GM10847 (cell line): ENCODE results near the gene RFTN1.

Experiments used
- POLR2A ChIP-seq: IDR thresholded peaks from 2 replicates; pipeline ENCODE4 v1.6.1; 2011; ENCODE audit not compliant: insufficient read length; ENCODE audit errors: extremely low read depth

RFTN1 gene

DNA sequence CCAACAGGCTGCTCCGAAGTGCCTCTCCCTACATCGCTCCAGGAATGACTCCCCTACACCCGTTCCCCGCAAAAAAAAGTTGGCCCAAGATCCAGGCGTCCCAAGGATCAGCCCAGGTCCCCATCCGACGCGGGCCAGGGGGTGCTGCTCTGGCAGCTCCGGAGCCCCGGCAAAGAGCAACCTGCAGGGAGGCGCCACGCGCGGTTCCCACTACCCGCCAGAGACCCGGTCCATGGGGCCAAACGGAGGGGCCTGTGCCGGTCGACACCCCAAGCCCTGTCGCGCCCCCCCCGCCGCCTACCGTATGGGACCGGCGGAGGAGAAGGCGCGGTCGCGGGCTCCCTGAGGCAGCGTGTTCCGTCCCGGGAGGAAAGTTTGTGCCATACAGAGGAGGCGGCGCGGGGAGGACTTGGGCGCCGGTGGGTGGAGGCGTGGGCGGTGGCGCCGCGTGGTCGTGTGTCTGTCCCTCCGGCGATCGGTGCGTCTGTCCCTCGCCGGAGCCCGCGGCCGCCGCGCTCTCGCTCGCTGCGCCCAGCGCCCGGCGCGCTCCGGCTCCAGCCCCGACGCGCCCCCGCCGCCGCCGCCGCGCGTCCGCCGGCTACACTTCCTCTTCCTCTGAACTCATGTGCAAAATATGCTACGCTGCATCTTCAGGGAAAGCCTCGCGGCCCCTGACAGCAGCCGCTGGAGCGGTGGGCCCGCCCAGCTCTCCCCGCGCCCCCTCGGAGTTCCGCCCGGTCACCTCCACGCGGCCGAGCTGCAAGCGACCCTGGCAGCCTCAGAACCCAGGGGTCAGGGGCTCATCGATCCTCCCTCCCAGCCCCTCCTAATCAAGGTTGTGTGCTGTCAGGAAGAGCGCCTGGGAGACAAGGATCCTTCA, at the start of gene RFTN1:
Gene RFTN1 (minus strand): TSS at position 559 of the 880 bp plus-strand sequence. CDS start 19,830 bp downstream, outside the sequence.
- peak; percentile 38 for TF ChIP-seq POLR2A

DNA sequence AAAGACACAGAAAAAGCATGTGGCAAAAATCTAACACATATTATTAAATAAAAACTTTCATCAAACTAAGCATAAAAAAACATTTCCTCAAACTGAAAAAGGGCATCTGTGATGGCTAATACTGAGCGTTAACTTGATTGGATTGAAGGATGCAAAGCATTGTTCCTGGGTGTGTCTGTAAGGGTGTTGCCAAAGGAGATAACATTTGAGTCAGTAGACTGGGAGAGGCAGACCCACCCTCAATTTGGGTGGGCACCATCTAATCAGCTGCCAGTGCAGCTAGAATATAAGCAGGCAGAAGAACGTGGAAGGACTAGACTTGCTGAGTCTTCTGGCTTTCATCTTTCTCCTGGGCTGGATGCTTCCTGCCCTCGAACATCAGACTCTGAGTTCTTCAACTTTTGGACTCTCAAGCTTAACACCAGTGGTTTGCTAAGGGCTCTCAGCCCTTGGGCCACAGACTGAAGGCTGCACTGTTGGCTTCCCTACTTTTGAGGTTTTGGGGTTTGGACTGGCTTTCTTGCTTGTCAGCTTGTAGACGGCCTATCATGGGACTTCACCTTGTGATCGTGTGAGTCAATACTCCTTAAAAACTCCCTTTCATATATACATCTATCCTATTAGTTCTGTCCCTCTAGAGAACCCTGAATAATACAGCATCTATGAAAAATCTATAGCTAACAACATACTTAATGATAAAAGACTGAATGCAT, 46.3 kb upstream of the RFTN1 start:
- TF ChIP-seq POLR2A, result no peak

- no peak for TF ChIP-seq POLR2A
Measured at GRCh38 chr3:16554126-16554525, 40.6 kb upstream of the RFTN1 start.

DNA sequence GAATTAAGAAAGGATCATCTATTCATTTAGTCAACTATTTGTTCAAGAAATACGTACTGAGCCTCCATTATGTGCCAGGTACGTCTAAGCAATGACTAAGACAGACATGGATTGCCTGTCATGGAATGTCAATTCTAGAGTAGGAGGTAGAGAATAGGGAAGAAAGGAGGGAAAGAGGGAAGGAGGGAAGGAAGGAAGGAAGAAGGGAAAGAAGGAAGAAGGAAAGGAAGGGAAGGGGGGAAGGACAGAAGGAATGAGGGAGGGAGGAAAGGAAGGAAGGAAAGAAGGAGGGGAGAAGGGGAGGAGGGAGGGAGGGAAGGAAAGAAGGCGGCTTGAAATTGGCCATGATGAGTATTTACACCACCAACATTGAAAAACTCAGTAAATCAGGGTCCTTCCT, 39.3 kb upstream of the RFTN1 start:
- TF ChIP-seq POLR2A, result no peak

GRCh38 chr3:16551342-16551976, 38.0 kb upstream of the RFTN1 start:
- no peak for TF ChIP-seq POLR2A

GRCh38 chr3:16550676-16551341, 37.3 kb upstream of the RFTN1 start:
- TF ChIP-seq POLR2A, result no peak

- no peak for TF ChIP-seq POLR2A
Measured at GRCh38 chr3:16550305-16550675, 36.8 kb upstream of the RFTN1 start.

DNA sequence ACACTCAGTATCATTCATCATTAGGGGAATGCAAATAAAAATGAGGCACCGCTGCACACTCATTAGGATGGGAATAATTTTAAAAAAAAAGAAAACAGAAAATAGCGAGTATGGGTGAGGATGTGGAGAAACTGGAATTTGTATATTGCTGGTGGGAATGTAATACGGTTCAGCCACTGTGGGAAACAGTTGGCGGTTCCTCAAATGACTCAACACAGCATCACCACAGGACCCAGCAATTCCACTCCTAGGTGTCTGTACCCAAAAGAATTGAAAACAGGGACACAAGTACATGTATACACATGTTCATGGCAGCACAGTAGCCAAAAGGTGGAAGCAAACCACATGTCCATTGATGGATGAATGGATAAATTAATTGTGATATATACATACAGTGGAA, 35.2 kb upstream of the RFTN1 start:
- TF ChIP-seq POLR2A, result no peak

GRCh38 chr3:16547561-16548357, 34.3 kb upstream of the RFTN1 start:
- no peak for TF ChIP-seq POLR2A

DNA sequence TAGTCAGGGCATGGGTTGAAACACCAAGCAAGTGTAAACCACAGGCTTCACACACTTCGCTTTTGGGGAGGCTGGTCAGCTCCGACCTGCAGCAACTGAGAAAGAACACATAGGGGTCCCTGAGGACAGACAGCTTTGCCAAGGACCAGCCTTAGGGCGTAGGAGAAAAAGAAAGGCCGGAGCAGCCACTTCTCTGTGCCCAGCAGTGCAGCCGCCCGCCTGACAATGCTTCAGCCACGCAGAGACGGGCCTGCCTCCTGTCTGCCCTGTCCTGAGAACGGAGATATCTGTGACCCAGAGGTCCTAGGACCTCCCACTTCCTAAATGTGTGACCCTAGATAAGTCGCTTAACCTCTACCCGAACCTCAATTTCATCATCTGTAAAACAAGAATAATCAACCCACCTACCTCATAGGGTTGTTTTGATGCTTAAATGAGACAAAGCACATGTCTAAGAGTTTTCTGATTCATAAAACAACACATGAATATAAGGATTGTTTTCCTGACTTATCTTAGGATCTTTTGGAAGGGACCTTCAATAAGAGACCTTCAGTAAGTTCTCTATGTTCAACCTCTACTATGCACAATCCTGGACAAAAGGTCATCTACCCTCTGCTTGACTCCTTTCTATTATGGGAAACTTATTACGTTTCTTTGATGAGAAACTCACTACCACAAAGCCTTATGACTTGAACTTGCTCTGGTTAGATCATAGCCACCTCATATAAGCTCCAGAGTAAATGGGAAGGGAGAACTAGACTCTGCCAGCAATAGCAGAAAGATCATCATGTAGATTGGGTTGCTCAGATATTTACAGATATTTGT, 32.9 kb upstream of the RFTN1 start:
- TF ChIP-seq POLR2A, result no peak

DNA sequence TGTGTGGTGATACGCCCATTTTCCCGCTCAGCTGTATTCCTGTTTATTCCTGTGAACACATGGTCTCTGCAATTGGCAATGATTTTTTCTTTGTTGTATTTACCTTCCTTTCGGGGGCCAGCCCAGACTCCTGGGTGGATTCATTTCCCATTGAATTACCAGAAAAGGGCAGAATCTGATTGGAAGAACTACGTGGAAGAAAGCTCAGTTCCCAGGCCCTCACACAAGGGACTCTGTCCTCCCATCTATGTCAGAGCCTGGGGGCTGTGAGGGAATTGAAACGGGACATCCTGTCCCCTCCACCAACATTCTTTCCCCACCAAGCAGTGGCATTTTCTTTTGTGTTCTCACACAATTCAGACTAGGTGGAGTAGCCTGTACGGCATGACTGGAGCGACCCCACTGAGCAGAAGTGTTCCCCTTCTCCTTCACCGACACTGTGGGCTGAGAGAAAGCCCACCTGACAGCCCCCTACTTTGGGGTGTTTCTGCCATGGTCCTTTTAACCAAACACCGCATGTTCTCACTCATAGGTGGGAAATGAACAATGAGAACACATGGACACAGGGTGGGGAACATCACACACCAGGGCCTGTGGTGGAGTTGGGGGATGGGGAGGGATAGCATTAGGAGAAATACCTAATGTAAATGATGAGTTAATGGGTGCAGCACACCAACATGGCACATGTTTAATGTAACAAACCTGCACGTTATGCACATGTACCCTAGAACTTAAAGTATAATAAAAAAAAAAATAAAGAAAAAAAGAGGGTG, 32.1 kb upstream of the RFTN1 start:
- no peak for TF ChIP-seq POLR2A

DNA sequence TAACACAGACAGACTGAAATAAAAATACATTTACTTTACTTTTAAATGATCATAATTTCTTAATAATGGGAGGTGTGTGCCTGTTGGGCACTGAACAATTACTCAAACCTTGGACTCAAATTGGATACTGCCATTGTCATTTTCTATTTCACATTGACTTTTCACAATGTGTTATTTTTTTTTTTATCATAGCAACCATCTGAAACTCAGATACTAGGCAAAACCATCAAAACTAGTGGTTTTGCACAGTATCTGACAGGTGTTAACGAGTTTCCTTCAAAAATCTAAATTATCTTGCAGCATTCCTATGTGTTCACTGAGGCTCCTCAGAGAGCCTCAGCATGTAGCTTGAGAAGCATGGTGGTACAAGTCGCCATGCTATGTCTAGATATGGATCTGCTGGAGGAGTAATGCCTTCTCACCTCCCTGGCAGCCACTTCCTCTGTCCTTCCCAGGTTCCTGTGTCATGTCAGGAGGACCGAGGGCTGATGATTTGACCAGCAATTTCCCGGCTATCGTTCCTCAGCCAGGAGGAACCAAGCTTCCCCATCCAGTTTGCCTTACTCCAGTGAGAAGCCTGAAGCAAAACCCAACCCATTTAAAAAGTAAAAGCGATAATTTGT, 29.9 kb upstream of the RFTN1 start:
- no peak for TF ChIP-seq POLR2A

- TF ChIP-seq POLR2A, result no peak
Measured at GRCh38 chr3:16538507-16538906, 25.0 kb upstream of the RFTN1 start.

GRCh38 chr3:16536996-16537395, 23.5 kb upstream of the RFTN1 start:
- no peak for TF ChIP-seq POLR2A
